IMR-90 (cell line): ENCODE measurements around the gene CHMP6. TPM values are rescaled to one million over a fixed set of nuclear protein-coding genes. Genes with fewer than 3 reads are reported as not detected.

ENCODE experiments used
- ATAC-seq: fragments of 200-7000 bp; cut with Tn5 transposase; 2 replicates; pipeline ENCODE4 v1.9.1; 2020; ENCODE audit warnings: low read depth, mild to moderate bottlenecking, moderate library complexity
- BruUV-seq: library from RNA; stranded (reverse); fragments of 400-500 nt; replicated peaks from 2 replicates; lab custom pipeline; 2021; lab: Mats Ljungman, UMichigan
- CTCF ChIA-PET: fragments of 300-600 bp; formaldehyde crosslinking; extraction: SDS; loops from one replicate; lab custom pipeline; 2021; ENCODE audit warnings: antibody characterized with exemption; lab: Yijun Ruan, JAX
- POLR2A ChIA-PET: fragments of 300-600 bp; sonication (Branson Sonifier 250); formaldehyde crosslinking; loops from one replicate; lab custom pipeline; 2022; ENCODE audit warnings: antibody characterized with exemption; ENCODE audit not compliant: unreplicated experiment; lab: Charles Lee
- DNase-seq: peaks from one replicate; pipeline ENCODE4 v3.0.0; 2013
- H2AFZ ChIP-seq: replicated peaks from 2 replicates; pipeline ENCODE3; 2013; ENCODE audit warnings: low read length, mild to moderate bottlenecking; ENCODE audit not compliant: poor library complexity
- H2AK5ac ChIP-seq: 2 replicates; pipeline ENCODE4 v1.6.1; 2013; ENCODE audit warnings: low read depth, low read length, inconsistent platforms
- H2AK9ac ChIP-seq: replicated peaks from 2 replicates; pipeline ENCODE3; 2013; ENCODE audit warnings: mild to moderate bottlenecking, low read depth, low read length, moderate library complexity; ENCODE audit not compliant: poor library complexity
- H2BK120ac ChIP-seq: 2 replicates; pipeline ENCODE4 v1.6.1; 2013; ENCODE audit warnings: low read depth, low read length, inconsistent platforms
- H2BK15ac ChIP-seq: 3 replicates; pipeline ENCODE4 v1.6.1; 2013; ENCODE audit warnings: low read depth, low read length, inconsistent platforms
- H2BK20ac ChIP-seq: 2 replicates; pipeline ENCODE4 v1.6.1; 2013; ENCODE audit warnings: low read depth, mild to moderate bottlenecking, inconsistent platforms, low read length, moderate library complexity
- H2BK5ac ChIP-seq: 2 replicates; pipeline ENCODE4 v1.6.1; 2013; ENCODE audit warnings: mild to moderate bottlenecking, low read depth, low read length, inconsistent platforms; ENCODE audit not compliant: poor library complexity, severe bottlenecking
- H3K14ac ChIP-seq: replicated peaks from 2 replicates; pipeline ENCODE4 v1.6.1; 2013; ENCODE audit warnings: low read depth, low read length, inconsistent platforms
- H3K18ac ChIP-seq: 2 replicates; pipeline ENCODE4 v1.6.1; 2013; ENCODE audit warnings: low read depth, low read length, control low read depth
- H3K23ac ChIP-seq: 2 replicates; pipeline ENCODE4 v1.6.1; 2013; ENCODE audit warnings: low read depth, low read length, inconsistent platforms
- H3K27ac ChIP-seq: 2 replicates; pipeline ENCODE4 v1.5.1; 2013; ENCODE audit warnings: mild to moderate bottlenecking, control low read depth, low read length; ENCODE audit not compliant: insufficient read depth
- H3K27me3 ChIP-seq: 2 replicates; pipeline ENCODE4 v1.6.1; 2013; ENCODE audit warnings: low read length; ENCODE audit not compliant: control insufficient read depth, insufficient read depth
- H3K36me3 ChIP-seq: 2 replicates; pipeline ENCODE4 v1.6.1; 2013; ENCODE audit warnings: low read length, mixed read lengths; ENCODE audit not compliant: control insufficient read depth, insufficient read depth
- H3K4ac ChIP-seq: 2 replicates; pipeline ENCODE4 v1.6.1; 2013; ENCODE audit warnings: low read depth, low read length, inconsistent platforms
- H3K4me1 ChIP-seq: 2 replicates; pipeline ENCODE4 v1.6.1; 2013; ENCODE audit warnings: low read length, mixed read lengths; ENCODE audit not compliant: control insufficient read depth, insufficient read depth
- H3K4me2 ChIP-seq: 2 replicates; pipeline ENCODE4 v1.6.1; 2013; ENCODE audit warnings: low read depth, mild to moderate bottlenecking, control low read depth, low read length, moderate library complexity
- H3K4me3 ChIP-seq: 2 replicates; pipeline ENCODE4 v1.5.1; 2013; ENCODE audit warnings: low read depth, mild to moderate bottlenecking, control low read depth, low read length, moderate library complexity; ENCODE audit not compliant: insufficient read depth
- H3K56ac ChIP-seq: 2 replicates; pipeline ENCODE4 v1.6.1; 2013; ENCODE audit warnings: low read length, inconsistent platforms; ENCODE audit not compliant: insufficient read depth; ENCODE audit errors: extremely low read depth
- H3K79me1 ChIP-seq, 2 experiments: 2 replicates each; pipeline ENCODE4 v1.6.1; 2013; ENCODE audit warnings: low read length in 2 of 2, inconsistent platforms in 1 of 2, low read depth in 1 of 2
- H3K9ac ChIP-seq: 2 replicates; pipeline ENCODE4 v1.6.1; 2013; ENCODE audit warnings: low read depth, low read length, control low read depth
- H3K9me1 ChIP-seq: 2 replicates; pipeline ENCODE4 v1.6.1; 2013; ENCODE audit warnings: low read length, inconsistent platforms; ENCODE audit not compliant: insufficient read depth
- H3K9me3 ChIP-seq: 2 replicates; pipeline ENCODE4 v1.6.1; 2013; ENCODE audit warnings: low read length; ENCODE audit not compliant: control insufficient read depth, insufficient read depth
- H4K20me1 ChIP-seq: 2 replicates; pipeline ENCODE4 v1.6.1; 2013; ENCODE audit warnings: low read length, inconsistent platforms; ENCODE audit not compliant: insufficient read depth
- H4K5ac ChIP-seq: 2 replicates; pipeline ENCODE4 v1.6.1; 2013; ENCODE audit warnings: mild to moderate bottlenecking, low read depth, low read length, control low read depth
- H4K8ac ChIP-seq, 2 experiments: 2 replicates each; pipeline ENCODE4 v1.6.1; 2013; ENCODE audit warnings: low read depth in 2 of 2, low read length in 2 of 2, control low read depth in 1 of 2, inconsistent platforms in 1 of 2
- H4K91ac ChIP-seq: 2 replicates; pipeline ENCODE4 v1.6.1; 2013; ENCODE audit warnings: low read depth, low read length, inconsistent platforms; ENCODE audit not compliant: insufficient read depth
- BHLHE40 ChIP-seq: fragments of 150-350 bp; IDR thresholded peaks from 2 replicates; pipeline ENCODE4 v1.6.1; 2016; ENCODE audit warnings: mild to moderate bottlenecking, low read depth, low read length
- CHD1 ChIP-seq: IDR thresholded peaks from 2 replicates; pipeline ENCODE4 v1.6.1; 2012; ENCODE audit warnings: low read depth, low read length, improper control_type of control experiment
- CTCF ChIP-seq: conservative IDR thresholded peaks from 2 replicates; pipeline ENCODE4 v1.5.1; 2012; ENCODE audit warnings: mild to moderate bottlenecking, low read depth, low read length, improper control_type of control experiment
- FOS ChIP-seq: fragments of 150-350 bp; IDR thresholded peaks from 2 replicates; pipeline ENCODE4 v1.6.1; 2016; ENCODE audit warnings: low read depth, low read length
- MAFK ChIP-seq: IDR thresholded peaks from 2 replicates; pipeline ENCODE4 v1.6.1; 2012; ENCODE audit warnings: low read depth, low read length, improper control_type of control experiment
- MAZ ChIP-seq: IDR thresholded peaks from 2 replicates; pipeline ENCODE4 v1.6.1; 2012; ENCODE audit warnings: low read depth, mild to moderate bottlenecking, low read length, improper control_type of control experiment, moderate library complexity, borderline replicate concordance
- MXI1 ChIP-seq: IDR thresholded peaks from 2 replicates; pipeline ENCODE4 v1.6.1; 2012; ENCODE audit warnings: low read depth, mild to moderate bottlenecking, low read length, moderate library complexity, borderline replicate concordance
- POLR2A ChIP-seq: IDR thresholded peaks from 2 replicates; pipeline ENCODE4 v1.6.1; 2012; ENCODE audit warnings: mild to moderate bottlenecking, low read depth, low read length
- RAD21 ChIP-seq: IDR thresholded peaks from 2 replicates; pipeline ENCODE4 v1.6.1; 2012; ENCODE audit warnings: low read length, improper control_type of control experiment
- RCOR1 ChIP-seq: IDR thresholded peaks from 2 replicates; pipeline ENCODE4 v1.6.1; 2012; ENCODE audit warnings: mild to moderate bottlenecking, low read length, improper control_type of control experiment; ENCODE audit not compliant: insufficient replicate concordance
- RFX5 ChIP-seq: IDR thresholded peaks from 2 replicates; pipeline ENCODE4 v1.8.0; 2012; ENCODE audit warnings: low read depth, mild to moderate bottlenecking, low read length, moderate library complexity
- SMC3 ChIP-seq: fragments of 150-350 bp; IDR thresholded peaks from 2 replicates; pipeline ENCODE4 v1.6.1; 2016; ENCODE audit warnings: low read depth, mild to moderate bottlenecking, antibody characterized with exemption, low read length, moderate library complexity
- WGBS, 2 experiments: methylation state at CpG; one replicate each; pipeline versions ENCODE4 v1.1.5 to v1.1.7; 2013; ENCODE audit warnings: missing lambda C conversion rate in 2 of 2; ENCODE audit not compliant: insufficient read length in 1 of 2; ENCODE audit errors: extremely low coverage in 2 of 2; 5-methylcytosine and 5-hydroxymethylcytosine counted together
- dilution Hi-C: fragments of 300-500 bp; cut with HindIII; formaldehyde crosslinking; loops from one replicate; pipeline ENCODE4 v1.14.3; 2018; ENCODE audit warnings: low sequenced_read_pairs; ENCODE audit not compliant: unreplicated experiment
- in situ Hi-C: fragments of 300-500 bp; cut with MboI; formaldehyde crosslinking; loops from 3 replicates; pipeline ENCODE4 v1.14.3; 2019; ENCODE audit warnings: low sequenced_read_pairs, inconsistent platforms, mixed read lengths
- intact Hi-C: fragments of 100-400 bp; cut with micrococcal nuclease; formaldehyde crosslinking; loops from 2 replicates; pipeline ENCODE4 v1.10.0; 2022
- polyA plus RNA-seq, 3 experiments: library from polyadenylated mRNA; depleted of rRNA; stranded (reverse); fragments of >200 nt; gene quantifications; 2 replicates each; pipeline ENCODE4 v1.2.3, GENCODE V29; 2012; ENCODE audit warnings: low replicate concordance in 1 of 3
- total RNA-seq: library from RNA; depleted of rRNA; stranded (reverse); fragments of >200 nt; gene quantifications from 2 replicates; pipeline ENCODE4 v1.2.3, GENCODE V29; 2012
- TF ChIP-seq, protein P1 (sequence below): fragments of 150-350 bp; IDR thresholded peaks from 2 replicates; pipeline ENCODE4 v1.6.1; 2016; ENCODE audit warnings: low read depth, mild to moderate bottlenecking, low read length, moderate library complexity, borderline replicate concordance
- TF ChIP-seq, protein P2 (sequence below): fragments of 150-350 bp; IDR thresholded peaks from 2 replicates; pipeline ENCODE4 v1.6.1; 2017; ENCODE audit warnings: mild to moderate bottlenecking, antibody characterized with exemption, low read length, low read depth

CHMP6 gene
- total and polyA plus RNA-seq, 2 of the 4 experiments (the other 2 are of a cell fraction): 5.0 to 40.3 TPM

DNA sequence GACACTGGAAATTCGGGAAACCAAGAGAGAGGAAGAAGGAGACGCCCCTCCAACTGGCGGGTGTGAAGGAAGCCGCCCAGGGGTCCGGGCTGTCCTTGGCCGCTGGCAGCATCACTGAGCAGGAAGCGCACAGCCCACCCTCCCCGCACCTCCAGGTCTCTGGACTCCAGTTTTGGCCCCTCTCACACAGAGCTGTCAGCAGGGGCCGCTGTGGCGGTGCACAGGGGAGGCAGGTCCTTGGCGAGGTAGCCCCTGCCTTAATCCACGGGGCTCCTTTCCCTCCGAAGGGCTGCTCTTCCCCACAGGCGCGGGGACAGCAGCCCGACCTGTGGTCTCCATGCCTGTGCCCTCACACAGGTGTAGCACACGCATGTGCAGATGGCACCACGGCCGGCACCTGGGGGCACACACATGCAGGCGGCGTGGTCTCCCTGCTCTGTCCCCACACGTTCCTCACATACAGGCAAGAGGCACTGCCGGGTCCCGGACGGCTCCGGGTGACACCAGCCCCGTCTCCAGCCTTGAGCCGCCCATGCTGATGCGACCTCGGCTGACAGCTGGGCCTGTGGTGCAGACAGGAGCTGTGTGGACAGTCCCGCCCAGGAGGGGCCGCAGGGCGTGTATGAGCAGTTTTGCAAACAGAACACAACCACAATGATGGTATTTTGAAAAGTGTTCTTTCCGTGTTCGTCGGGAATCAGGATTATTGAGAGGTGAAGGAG, 26.6 kb upstream of the CHMP6 start:
- in situ Hi-C loops: no loop called here
- Histone ChIP-seq H2BK120ac (no peak overlapping the region), H3K14ac (no peak overlapping the region), H2AFZ (no peak overlapping the region), H2BK5ac (no peak overlapping the region), H3K23ac (no peak overlapping the region), H4K20me1 (no peaks in the 10 kb centered on the region), H2AK9ac (no peak overlapping the region), H2BK15ac (no peak overlapping the region), H3K9me3 (no peaks in the 10 kb centered on the region), H4K5ac (no peak overlapping the region), H3K4me1 (peaks cover 9% of the 10 kb centered on the region), H4K8ac (no peak overlapping the region), H3K9me1 (peaks cover 7% of the 10 kb centered on the region; the same call in 1 of the 2 replicates), H3K18ac (no peak overlapping the region), H2BK20ac (no peak overlapping the region), H3K79me1 (no peaks in the 10 kb centered on the region), H3K4me2 (no peak overlapping the region), H3K4ac (no peak overlapping the region), H4K91ac (no peak overlapping the region), H3K4me3 (no peak overlapping the region), H3K9ac (no peak overlapping the region), H3K27me3 (no peaks in the 10 kb centered on the region), H3K36me3 (peaks cover 3% of the 10 kb centered on the region; the same call in 1 of the 2 replicates), H3K56ac (no peak overlapping the region), H2AK5ac (no peak overlapping the region), H3K27ac (no peak overlapping the region)
- CTCF ChIA-PET: no interaction called here
- POLR2A ChIA-PET: interaction anchor here (0.5 kb wide), 1 partner anchor 886 kb away, joined by 21 read pairs; no protein-coding TSS in a partner anchor
- BruUV-seq: no TSS peak
- ATAC-seq (no peak), DNase-seq (no peak)
- TF ChIP-seq MXI1 (no peak), RAD21 (no peak), SMC3 (no peak), POLR2A (no peak), CHD1 (no peak), FOS (no peak), RFX5 (no peak), CTCF (no peak), BHLHE40 (no peak), MAZ (no peak), RCOR1 (no peak), MAFK (no peak)
- TF ChIP-seq, protein P1, sequence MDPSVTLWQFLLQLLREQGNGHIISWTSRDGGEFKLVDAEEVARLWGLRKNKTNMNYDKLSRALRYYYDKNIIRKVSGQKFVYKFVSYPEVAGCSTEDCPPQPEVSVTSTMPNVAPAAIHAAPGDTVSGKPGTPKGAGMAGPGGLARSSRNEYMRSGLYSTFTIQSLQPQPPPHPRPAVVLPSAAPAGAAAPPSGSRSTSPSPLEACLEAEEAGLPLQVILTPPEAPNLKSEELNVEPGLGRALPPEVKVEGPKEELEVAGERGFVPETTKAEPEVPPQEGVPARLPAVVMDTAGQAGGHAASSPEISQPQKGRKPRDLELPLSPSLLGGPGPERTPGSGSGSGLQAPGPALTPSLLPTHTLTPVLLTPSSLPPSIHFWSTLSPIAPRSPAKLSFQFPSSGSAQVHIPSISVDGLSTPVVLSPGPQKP: no peak
- TF ChIP-seq, protein P2, sequence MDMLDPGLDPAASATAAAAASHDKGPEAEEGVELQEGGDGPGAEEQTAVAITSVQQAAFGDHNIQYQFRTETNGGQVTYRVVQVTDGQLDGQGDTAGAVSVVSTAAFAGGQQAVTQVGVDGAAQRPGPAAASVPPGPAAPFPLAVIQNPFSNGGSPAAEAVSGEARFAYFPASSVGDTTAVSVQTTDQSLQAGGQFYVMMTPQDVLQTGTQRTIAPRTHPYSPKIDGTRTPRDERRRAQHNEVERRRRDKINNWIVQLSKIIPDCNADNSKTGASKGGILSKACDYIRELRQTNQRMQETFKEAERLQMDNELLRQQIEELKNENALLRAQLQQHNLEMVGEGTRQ: no peak
- intact Hi-C loops: no loop called here
- 94% methylated on average over 17 of the region's 36 CpGs; no CpG with 5 or more reads in 1 of the 2 experiments for WGBS, 2 experiments
- dilution Hi-C loops: no loop called here
